GM12892 (cell line): Measurements from ENCODE around the gene RLN3. TPM values are rescaled to one million over a fixed set of nuclear protein-coding genes. Genes with fewer than 3 reads are reported as not detected.

Experiments used
- DNase-seq: peaks from one replicate; pipeline ENCODE4 v3.0.0; 2011; ENCODE audit not compliant: insufficient read length
- FAIRE-seq: peaks from 2 replicates; lab custom pipeline; 2011; peaks lifted over from hg19 to GRCh38; lab: Jason Lieb, UNC
- POLR2A ChIP-seq: IDR thresholded peaks from 2 replicates; pipeline ENCODE4 v1.6.1; 2011; ENCODE audit warnings: low read depth, low read length, control low read depth
- POLR2AphosphoS5 ChIP-seq: IDR thresholded peaks from 2 replicates; pipeline ENCODE4 v1.6.1; 2011; ENCODE audit warnings: low read depth, low read length, control low read depth
- TAF1 ChIP-seq: IDR thresholded peaks from 2 replicates; pipeline ENCODE4 v1.6.1; 2011; ENCODE audit warnings: low read depth, mild to moderate bottlenecking, control low read depth, low read length, borderline replicate concordance
- polyA plus RNA-seq: library from polyadenylated mRNA; unstranded; fragments of >200 nt; gene quantifications from one replicate; pipeline ENCODE4 v1.2.1, GENCODE V29; 2012; ENCODE audit warnings: missing spikeins, inconsistent platforms; ENCODE audit not compliant: missing spikeins

The RLN3 gene, protein sequence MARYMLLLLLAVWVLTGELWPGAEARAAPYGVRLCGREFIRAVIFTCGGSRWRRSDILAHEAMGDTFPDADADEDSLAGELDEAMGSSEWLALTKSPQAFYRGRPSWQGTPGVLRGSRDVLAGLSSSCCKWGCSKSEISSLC
- not detected for polyA plus RNA-seq

DNA sequence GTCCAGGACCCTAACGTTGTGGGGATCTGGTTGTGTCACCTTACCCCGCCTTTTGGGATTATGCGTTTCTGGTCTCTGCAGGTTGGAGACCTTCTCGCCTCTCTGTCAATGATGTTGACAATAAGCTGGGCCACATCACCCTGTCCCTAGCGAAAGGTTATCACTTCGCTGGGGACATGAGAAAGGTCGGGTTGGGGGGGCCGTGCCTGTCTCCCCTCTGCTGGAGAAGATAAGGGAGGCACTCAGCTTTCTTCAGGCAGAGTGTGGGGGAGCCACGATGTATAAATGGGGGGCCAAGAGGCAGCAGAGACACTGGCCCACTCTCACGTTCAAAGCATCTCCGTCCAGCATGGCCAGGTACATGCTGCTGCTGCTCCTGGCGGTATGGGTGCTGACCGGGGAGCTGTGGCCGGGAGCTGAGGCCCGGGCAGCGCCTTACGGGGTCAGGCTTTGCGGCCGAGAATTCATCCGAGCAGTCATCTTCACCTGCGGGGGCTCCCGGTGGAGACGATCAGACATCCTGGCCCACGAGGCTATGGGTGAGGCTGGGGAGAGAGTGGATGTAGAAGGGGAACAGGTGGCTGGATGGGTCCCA is at the start of gene RLN3:
RLN3 (plus strand) TSS at position 293 of the 595 bp plus-strand sequence; CDS start at position 350, 57 bp downstream.
- DNase-seq: no peak
- TF ChIP-seq POLR2AphosphoS5: no peak
- no peak for TF ChIP-seq POLR2A
- no peak for TF ChIP-seq TAF1
- no peak for FAIRE-seq

DNA sequence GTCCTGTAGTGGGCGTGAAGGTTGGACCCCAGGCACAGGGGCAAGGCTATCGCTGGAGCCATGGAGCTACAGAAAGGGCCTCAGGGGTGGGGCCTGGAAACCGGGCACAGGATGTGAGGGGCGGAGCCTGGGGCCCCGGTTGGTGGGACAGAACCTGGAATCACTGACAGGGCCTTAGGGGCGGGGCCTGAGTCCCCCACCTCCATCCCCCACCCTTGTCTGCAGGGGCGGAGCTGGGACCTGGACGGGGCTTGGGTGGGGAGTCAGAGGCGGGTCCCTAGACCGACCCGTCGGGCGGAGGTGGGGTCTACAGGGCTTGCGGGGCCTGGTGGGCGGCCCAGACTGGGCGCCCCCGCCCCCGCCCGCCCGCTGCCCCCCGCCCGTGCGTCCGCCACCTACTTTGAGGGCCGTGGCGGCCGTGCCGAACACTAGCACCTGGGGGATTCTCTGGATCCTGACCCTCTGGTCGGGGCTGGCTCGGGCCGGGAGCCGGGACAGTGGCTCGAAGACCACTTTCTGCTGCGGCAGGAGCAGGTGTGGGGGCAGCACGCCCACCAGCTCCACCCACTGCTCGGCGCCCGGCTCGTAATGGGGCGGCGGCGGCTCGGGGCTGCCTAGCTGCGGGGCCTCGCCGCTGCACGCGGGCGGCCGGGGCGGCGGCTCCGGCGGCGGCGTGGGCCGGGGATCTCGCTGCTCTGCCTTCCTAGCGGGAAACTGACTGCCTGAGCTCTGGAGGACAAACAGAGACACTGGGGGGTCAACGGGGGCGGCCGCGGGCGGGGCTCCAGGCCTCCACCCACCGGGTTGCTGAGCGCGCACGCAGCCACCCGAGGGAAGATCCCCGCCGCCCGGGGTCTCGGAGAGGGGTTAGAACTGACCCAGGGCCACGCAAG is 49.4 kb upstream of the RLN3 start:
- FAIRE-seq (no peak), DNase-seq (no peak)
- no peak for TF ChIP-seq POLR2AphosphoS5
- TF ChIP-seq TAF1: no peak
- TF ChIP-seq POLR2A: no peak

DNA sequence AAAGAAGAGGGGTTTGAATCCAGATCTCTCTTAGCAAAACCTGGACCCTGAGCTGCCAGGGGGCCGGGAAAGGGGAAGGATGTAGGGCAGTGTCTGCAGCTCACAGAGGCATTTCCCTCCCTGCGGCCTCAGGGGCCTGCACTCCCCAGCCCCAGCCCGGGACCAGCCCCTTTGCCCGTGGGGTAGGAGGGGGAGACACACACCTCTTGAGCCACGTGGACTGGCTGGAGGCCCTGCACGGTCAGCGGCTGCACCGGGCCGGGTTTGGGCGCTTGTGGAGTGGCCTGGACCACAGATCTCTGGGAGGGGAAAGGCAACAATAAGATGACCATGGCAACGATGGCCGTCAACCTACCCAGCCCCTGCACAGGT is 48.7 kb upstream of the RLN3 start:
- FAIRE-seq: no peak
- DNase-seq: no peak
- no peak for TF ChIP-seq POLR2A
- no peak for TF ChIP-seq POLR2AphosphoS5
- TF ChIP-seq TAF1: no peak

DNA sequence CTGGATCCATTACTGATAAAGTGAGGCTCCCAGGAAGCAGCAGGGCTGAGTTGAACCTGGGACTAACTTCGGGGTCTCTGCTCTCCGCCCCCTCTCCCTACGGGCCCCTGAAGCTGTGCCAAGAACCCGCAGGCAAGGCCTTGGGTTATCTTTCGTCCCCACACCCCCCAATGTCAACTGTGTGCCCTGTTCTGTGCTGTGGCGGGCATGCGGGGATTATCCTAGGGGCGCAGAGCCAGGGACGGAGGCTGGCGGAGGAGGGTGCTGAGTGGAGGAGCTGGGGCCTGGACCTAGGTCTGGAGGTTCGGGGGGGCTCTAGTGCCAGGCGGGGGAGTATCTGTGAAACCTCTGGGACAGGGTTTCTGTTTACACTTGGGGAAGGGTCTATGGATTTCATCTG is 48.3 kb upstream of the RLN3 start:
- DNase-seq (no peak), FAIRE-seq (no peak)
- TF ChIP-seq POLR2A: no peak
- no peak for TF ChIP-seq POLR2AphosphoS5
- TF ChIP-seq TAF1: no peak

DNA sequence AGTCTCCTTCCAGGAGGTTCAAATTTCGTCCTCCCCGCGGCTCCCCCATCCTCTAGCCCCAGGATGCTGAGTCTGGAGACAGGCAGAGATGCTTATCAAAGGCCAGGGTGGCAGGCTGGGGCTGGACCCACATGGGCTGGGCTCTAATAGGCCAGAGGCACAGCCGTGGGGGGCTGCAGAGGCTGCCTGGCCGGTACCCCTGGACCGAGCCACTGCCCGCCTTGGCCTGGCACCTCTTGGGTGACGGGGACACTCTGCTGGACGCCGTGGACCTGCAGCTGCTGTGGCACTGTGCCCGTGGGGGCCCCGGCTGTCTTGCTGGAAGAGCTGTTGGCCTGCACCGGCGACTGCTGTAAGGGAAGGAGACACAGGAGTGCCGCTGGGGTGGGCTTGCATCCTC is 47.6 kb upstream of the RLN3 start:
- FAIRE-seq: no peak
- no peak for TF ChIP-seq POLR2A
- no peak for TF ChIP-seq TAF1
- no peak for TF ChIP-seq POLR2AphosphoS5
- DNase-seq: no peak

DNA sequence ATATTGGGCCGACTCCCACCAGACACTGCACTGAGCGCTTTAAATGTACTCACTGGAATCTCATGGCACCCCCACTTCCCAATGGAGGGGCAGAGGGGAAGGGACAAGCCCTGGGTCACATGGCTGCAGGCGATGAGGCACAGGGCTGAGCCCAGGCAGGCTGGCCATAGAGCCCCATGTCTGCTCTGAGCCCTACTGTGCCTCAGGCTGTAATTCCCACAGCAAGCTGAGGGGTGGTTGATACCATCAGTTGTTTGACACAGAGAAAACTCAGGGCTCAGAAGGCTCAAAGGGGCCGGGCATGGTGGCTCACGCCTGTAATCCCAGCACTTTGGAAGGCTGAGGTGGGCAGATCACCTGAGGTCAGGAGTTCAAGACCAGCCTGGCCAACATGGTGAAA is 46.9 kb upstream of the RLN3 start:
- FAIRE-seq (no peak), DNase-seq (no peak)
- TF ChIP-seq POLR2AphosphoS5: no peak
- TF ChIP-seq TAF1: no peak
- TF ChIP-seq POLR2A: no peak

DNA sequence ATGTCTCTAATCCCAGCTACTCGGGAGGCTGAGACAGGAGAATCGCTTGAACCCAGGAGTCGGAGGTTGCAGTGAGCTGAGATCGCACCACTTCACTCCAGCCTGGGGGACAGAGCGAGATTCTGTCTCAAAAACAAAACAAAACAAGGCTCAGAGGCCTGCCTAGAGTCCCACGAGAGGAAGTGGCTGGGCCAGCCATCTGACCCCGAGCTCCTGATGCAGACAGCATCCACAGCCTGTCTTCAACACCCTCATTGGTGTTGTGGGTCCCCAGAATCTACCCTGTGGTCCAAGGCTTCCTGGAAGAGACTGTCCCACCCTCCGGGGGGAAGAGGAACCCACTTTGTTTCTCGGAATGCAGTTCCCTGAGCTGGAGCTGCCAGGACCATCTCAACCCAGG is 46.5 kb upstream of the RLN3 start:
- FAIRE-seq (no peak), DNase-seq (no peak)
- no peak for TF ChIP-seq TAF1
- no peak for TF ChIP-seq POLR2AphosphoS5

DNA sequence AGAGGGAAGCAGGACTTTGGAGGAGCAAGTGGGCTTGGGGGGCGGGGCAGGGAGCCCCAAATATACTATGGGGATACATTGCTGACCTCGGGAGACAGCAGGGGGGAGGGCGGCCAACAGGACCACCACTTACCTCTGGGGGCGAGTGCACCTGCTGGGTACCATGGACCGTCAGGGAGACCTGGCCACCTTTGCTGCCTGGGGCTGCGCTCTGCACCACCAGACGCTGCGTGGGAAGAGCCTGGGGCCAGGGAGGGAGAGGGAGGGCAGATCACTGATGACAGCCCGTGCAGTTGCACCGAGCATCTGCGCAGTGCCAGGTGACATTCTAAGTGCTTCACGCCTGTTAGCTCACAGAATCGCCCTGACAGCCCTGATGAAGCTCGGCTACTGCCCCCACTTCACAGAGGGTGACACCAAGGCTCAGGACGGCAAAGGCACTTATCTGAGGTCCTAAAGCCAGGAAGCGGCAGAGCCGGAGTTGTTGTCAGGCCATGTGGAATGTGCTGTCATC is 45.9 kb upstream of the RLN3 start:
- TF ChIP-seq POLR2A (no peak), TAF1 (no peak), POLR2AphosphoS5 (no peak)
- FAIRE-seq (no peak), DNase-seq (no peak)

DNA sequence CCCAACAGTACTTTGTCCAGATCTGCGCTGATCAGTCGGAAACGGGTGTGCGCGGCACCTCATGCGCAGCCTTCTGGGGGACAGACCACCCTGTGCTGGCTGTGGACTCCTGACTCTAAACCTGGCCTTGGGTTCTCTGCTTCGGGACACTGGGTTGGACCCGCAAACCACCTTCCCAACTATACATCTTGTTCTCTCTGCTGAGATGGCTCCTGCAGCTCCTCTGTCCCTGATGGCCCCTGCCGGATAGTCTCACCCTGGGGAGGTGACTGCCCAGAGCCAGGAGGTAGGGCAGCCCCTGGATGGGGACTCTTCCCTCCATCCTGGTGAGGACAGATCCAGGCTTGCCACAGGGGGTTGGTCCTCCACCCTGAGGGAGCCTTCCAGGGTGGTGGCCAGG is 45.2 kb upstream of the RLN3 start:
- TF ChIP-seq POLR2AphosphoS5: no peak
- no peak for TF ChIP-seq TAF1
- TF ChIP-seq POLR2A: no peak
- no peak for FAIRE-seq
- DNase-seq: no peak

DNA sequence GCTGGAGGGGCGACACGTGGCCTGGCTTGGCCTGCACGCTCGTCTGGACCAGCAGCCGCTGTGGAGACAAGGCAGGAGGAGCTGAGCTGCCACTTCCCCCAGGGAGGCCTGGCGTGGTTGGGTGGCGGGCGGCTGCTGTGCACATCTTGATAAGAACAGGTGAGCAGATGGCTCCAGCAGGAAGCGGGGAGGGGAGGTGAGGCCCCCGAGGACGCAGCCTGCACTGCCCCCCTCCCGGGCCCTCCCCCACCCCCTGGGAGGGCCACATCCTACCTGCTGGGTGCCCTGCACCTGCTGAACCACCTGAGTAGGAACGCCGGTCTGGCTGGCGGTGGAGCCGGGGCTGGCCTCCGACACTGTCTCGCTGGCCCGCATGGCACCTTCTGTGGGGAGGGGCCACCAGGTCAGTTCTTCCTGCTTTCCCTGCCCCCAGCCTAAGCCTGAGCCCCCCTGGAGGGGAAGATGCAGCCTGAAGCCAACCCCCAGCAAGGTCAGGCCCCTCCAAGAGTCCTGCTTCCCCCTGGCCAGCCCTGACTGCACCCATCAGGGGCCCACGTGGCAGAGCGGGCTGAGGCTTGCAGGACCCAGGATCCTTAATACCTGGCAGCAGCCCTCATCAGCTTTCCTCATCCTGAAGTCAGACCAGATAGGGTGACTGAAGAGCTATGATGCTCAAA is 44.6 kb upstream of the RLN3 start:
- DNase-seq (no peak), FAIRE-seq (no peak)
- no peak for TF ChIP-seq POLR2AphosphoS5
- no peak for TF ChIP-seq TAF1
- TF ChIP-seq POLR2A: no peak

DNA sequence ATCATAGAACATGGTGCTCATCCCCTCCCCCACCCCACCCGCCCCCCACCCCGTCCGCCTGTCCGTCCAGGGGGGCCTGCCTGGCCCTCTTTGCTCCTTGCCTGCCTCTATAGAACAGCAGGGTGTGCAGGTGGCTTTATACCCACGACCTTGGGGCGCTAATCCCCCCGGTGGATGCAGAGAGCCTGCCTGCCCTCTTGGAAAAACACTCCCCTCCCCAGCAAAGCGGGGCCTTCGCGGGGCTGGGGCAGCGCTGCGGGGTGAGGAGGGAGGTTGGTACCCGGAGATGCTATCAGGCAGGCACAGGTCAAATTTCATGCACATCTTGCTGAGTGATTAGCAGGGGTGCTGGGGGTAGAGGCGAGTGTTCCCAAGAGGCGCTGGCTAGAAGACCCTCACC is 43.8 kb upstream of the RLN3 start:
- FAIRE-seq (no peak), DNase-seq (no peak)
- TF ChIP-seq POLR2A (no peak), POLR2AphosphoS5 (no peak), TAF1 (no peak)
